Spleen (tissue), 11 donors: ENCODE results near the gene SMIM21. TPM values are rescaled to one million over a fixed set of nuclear protein-coding genes. Genes with fewer than 3 reads are reported as not detected.

Experiments
- DNase-seq: peaks from one replicate; pipeline ENCODE4 v3.0.0-alpha.2; 2020
- H3K27ac ChIP-seq, 8 donors: fragments of 200-600 bp; sonication (generic) in 7 of 8; 1 replicate in 4 of 8; 2 replicates in 4 of 8; pipeline versions ENCODE4 v1.5.0 to v1.8.0; 2016 to 2021; ENCODE audit warnings: inconsistent platforms in 4 of 8, mild to moderate bottlenecking in 4 of 8, moderate library complexity in 1 of 8
- H3K27me3 ChIP-seq, 7 donors: fragments of 200-600 bp; sonication (generic) in 6 of 7; replicated peaks in 1 of 7; 1 replicate in 4 of 7; 2 replicates in 3 of 7; pipeline versions ENCODE4 v1.5.0 to v1.8.0; 2016 to 2021; ENCODE audit warnings: inconsistent platforms in 3 of 7, mild to moderate bottlenecking in 1 of 7
- H3K36me3 ChIP-seq, 6 donors: fragments of 200-600 bp; sonication (generic) in 5 of 6; 1 replicate in 4 of 6; 2 replicates in 2 of 6; pipeline versions ENCODE4 v1.5.0 to v1.8.0; 2016 to 2021; ENCODE audit warnings: inconsistent platforms in 2 of 6
- H3K4me1 ChIP-seq, 6 donors: fragments of 200-600 bp; sonication (generic) in 5 of 6; 1 replicate in 3 of 6; 2 replicates in 3 of 6; pipeline versions ENCODE4 v1.5.0 to v1.8.0; 2016 to 2021; ENCODE audit warnings: inconsistent platforms in 3 of 6
- H3K4me3 ChIP-seq, 8 donors: fragments of 200-600 bp; sonication (generic) in 7 of 8; 1 replicate in 4 of 8; 2 replicates in 4 of 8; pipeline versions ENCODE4 v1.5.0 to v1.8.0; 2016 to 2021; ENCODE audit warnings: inconsistent platforms in 4 of 8, mild to moderate bottlenecking in 4 of 8, moderate library complexity in 2 of 8
- H3K9me3 ChIP-seq, 8 donors: fragments of 200-600 bp; sonication (generic) in 7 of 8; 1 replicate in 4 of 8; 2 replicates in 4 of 8; pipeline versions ENCODE4 v1.5.0 to v1.8.0; 2016 to 2021; ENCODE audit warnings: inconsistent platforms in 4 of 8
- POLR2A ChIP-seq, 3 donors: fragments of 450-650 bp; IDR thresholded peaks; one replicate each; pipeline ENCODE4 v1.5.1; 2017; ENCODE audit warnings: antibody characterized with exemption in 3 of 3, mild to moderate bottlenecking in 1 of 3
- POLR2AphosphoS5 ChIP-seq, 3 donors: sonication (generic); formaldehyde crosslinking; IDR thresholded peaks; one replicate each; pipeline ENCODE4 v1.5.1; 2017; ENCODE audit warnings: antibody characterized with exemption in 3 of 3
- WGBS, 5 donors: extraction: QIAGEN DNeasy Blood & Tissue Kit in 3 of 5; methylation state at CpG; one replicate each; pipeline versions ENCODE4 v1.1.5 to v1.1.7; 2013 to 2018; 5-methylcytosine and 5-hydroxymethylcytosine counted together
- intact Hi-C: fragments of 100-400 bp; cut with DNase I; formaldehyde crosslinking; loops from one replicate; pipeline ENCODE4 v1.15.0; 2023; ENCODE audit warnings: low total_unique reads
- polyA plus RNA-seq, 3 donors: library from polyadenylated mRNA; stranded (reverse); fragments of 200-250 nt; gene quantifications; one replicate each; pipeline ENCODE4 v1.2.1, GENCODE V29; 2013
- total RNA-seq, 7 donors: library from RNA; depleted of rRNA in 3 of 7; stranded (reverse); fragments of >200 nt in 3 of 7; fragmentation: NEBNext Ultra II Directional in 4 of 7; extraction: Animal tissue kit (Norgen Biotek cat#: 25700) in 4 of 7; gene quantifications; one replicate each; pipeline versions ENCODE4 v1.1.0 to v1.2.1, GENCODE V29; 2016 to 2021
- TF ChIP-seq, protein P1 (sequence below), 11 experiments: fragments of 200-600 bp in 7 of 11; fragments of 450-650 bp in 4 of 11; sonication (generic) in 4 of 11; IDR thresholded peaks in 8 of 11; conservative IDR thresholded peaks in 3 of 11; 1 replicate in 7 of 11; 2 replicates in 4 of 11; pipeline versions ENCODE4 v1.4.0 to v1.8.0; 2016 to 2021; ENCODE audit warnings: antibody characterized with exemption in 11 of 11, inconsistent platforms in 4 of 11, mild to moderate bottlenecking in 1 of 11
- donor health status: healthy with polysubstance abuse.
- donor health status: DM: no; HTN: no; CAD: no; lungs with moderate emphysema.
- donor health status: DM: no; HTN: no; CAD: no.
- donor health status: Bipolar disorder and iron deficiency.
- donor health status: healthy.
- donor health status: DM: no; HTN: no; CAD: no.
- donor health status: DM: yes; HTN: yes; CAD: no.

Gene SMIM21
- total and polyA plus RNA-seq, 10 donors = not detected

DNA sequence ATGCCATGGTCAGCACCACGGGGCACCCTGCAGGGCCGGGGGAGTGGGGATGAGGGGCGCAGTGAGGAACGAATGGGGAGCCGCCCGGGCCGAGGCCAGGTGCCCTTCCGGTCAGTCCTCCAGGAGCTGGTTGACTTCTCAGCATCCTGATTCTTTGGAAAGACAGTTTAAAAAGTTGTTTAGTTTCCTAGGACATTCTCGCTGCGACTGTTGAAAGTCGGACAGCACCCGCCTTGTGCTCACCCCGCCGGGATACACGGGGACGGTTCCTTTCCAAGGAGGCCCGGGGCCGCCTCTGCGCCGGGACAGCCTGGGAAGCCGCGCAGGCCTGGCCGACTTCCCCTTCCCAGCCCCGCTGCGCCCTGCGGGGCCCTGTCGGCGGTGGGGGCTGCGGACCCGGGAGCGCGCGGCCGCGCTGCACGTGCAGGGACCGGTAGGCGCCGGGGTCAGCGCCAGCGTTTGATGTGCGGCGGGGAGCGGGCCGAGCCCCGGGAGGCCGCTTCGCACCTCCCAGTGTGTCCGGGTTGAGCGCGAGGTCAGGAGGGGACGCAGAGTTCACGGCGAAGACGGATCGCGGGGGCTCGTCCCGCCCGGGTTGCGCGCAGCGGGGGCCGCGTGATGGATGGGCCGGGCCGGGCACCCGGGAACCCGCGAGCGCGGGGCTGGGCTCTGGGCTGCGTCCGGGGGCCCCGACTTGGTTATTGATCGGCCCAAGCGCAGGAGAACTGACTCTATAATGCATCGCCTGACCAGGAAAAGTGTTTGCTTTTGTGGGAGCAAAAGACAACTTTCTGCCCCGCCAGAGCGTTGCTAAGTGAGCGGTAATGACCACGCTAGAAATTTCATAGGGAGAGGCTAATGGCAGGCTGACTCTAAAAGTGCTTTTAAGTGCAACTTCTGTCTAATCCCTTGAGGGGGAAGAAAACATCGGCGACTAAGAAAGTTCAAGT lies 28.0 kb upstream of the SMIM21 start:
- Histone ChIP-seq H3K27me3 (peaks cover 0 to 50% (median 10%) of the 10 kb centered on the region in 7 donors), H3K4me3 (peak overlapping the region in 7 of 8 donors; percentile 27 to 62 (median 43)), H3K4me1 (peaks cover 0 to 19% (median 10%) of the 10 kb centered on the region in 6 donors), H3K9me3 (peaks cover 0 to 22% (median 10%) of the 10 kb centered on the region in 8 donors), H3K36me3 (no peaks in the 10 kb centered on the region), H3K27ac (no peak overlapping the region)
- DNase-seq = no peak
- WGBS, 5 donors = 9 to 19% (median 11%) methylated on average over 54 to 84 of the region's 84 CpGs
- intact Hi-C loops = no loop called here
- TF ChIP-seq POLR2A (IDR thresholded peaks at IDR 0.05) (no peak), POLR2AphosphoS5 (IDR thresholded peaks at IDR 0.05) (peak in 2 of 3 donors; percentile 14 to 24)
- TF ChIP-seq, protein P1, sequence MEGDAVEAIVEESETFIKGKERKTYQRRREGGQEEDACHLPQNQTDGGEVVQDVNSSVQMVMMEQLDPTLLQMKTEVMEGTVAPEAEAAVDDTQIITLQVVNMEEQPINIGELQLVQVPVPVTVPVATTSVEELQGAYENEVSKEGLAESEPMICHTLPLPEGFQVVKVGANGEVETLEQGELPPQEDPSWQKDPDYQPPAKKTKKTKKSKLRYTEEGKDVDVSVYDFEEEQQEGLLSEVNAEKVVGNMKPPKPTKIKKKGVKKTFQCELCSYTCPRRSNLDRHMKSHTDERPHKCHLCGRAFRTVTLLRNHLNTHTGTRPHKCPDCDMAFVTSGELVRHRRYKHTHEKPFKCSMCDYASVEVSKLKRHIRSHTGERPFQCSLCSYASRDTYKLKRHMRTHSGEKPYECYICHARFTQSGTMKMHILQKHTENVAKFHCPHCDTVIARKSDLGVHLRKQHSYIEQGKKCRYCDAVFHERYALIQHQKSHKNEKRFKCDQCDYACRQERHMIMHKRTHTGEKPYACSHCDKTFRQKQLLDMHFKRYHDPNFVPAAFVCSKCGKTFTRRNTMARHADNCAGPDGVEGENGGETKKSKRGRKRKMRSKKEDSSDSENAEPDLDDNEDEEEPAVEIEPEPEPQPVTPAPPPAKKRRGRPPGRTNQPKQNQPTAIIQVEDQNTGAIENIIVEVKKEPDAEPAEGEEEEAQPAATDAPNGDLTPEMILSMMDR (IDR thresholded peaks at IDR 0.05 in 8 of 11, conservative IDR thresholded peaks at IDR 0.05 in 3 of 11) = no peak

DNA sequence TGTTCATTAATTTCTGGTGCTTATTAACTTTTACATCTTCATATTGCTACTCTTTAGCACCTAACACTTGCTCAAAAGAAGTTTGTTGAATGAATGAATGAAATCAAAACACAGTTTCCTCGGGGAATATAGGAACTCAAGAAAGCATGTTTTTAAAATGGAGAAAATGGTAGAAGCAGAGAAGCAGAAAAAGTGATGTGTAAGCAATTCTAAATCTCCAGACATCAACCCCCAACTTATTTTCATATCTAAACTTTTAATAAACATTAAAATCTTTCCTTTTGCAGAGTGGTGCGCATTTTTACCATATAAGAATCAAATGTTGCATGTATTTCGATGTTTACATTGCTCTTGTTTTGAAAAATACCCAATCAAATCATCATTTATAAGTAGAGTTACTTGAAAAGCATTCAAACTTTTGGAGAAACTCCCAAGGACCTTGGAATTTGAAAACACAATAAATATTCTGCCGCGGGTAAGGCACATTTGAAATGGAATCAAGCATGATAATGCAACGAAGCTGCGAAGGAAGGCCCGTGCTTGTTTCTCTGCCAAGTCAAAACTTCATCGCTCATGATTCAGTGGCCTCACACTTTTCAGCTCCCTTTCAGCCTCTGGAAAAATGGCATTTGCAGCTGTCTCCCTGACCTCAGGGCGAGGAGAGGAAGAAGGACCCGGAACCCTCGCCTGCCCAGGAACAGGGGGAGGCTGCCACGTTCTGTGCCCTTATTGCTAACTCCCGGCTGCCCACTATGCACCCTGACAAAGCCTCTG lies 26.7 kb upstream of the SMIM21 start:
- WGBS, 5 donors = 73 to 88% (median 83%) methylated on average over 13 to 14 of the region's 14 CpGs
- no peak for DNase-seq
- Histone ChIP-seq H3K36me3 (no peaks in the 10 kb centered on the region), H3K27ac (no peak overlapping the region), H3K4me3 (no peak overlapping the region), H3K9me3 (peaks cover 0 to 18% (median 8%) of the 10 kb centered on the region in 8 donors), H3K4me1 (peaks cover 0 to 19% (median 10%) of the 10 kb centered on the region in 6 donors), H3K27me3 (peaks cover 0 to 50% (median 10%) of the 10 kb centered on the region in 7 donors)
- no peak for TF ChIP-seq POLR2A (IDR thresholded peaks at IDR 0.05)
- TF ChIP-seq, protein P1 (IDR thresholded peaks at IDR 0.05 in 8 of 11, conservative IDR thresholded peaks at IDR 0.05 in 3 of 11) = no peak
- no peak for TF ChIP-seq POLR2AphosphoS5 (IDR thresholded peaks at IDR 0.05)
- intact Hi-C loops = no loop called here

DNA sequence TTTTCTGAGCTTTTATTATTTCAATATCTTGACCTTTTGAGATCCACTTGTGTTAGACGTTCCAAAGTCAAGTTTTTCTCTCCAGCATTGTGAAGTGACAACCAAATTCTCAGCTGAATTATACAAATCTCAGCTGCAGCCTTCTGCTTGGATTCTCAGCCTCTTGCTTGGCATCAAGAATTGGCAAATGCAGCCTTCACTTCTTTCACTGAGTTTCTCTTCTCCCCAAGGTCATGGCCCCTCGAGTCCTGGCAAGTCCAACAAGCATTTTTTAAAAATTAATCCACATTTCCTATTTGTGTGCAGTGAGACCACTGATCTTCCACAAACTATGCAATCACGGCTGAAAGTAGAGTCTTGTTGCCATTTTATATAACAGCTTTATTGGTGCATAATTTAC lies 23.4 kb upstream of the SMIM21 start:
- WGBS, 5 donors = 51 to 76% (median 61%) methylated on average over 3 of the region's 3 CpGs
- peaks cover 0 to 37% (median 10%) of the 10 kb centered on the region in 7 donors for H3K27me3 ChIP-seq
- no peak overlapping the region for H3K4me3 ChIP-seq
- no peak for TF ChIP-seq POLR2AphosphoS5 (IDR thresholded peaks at IDR 0.05)
- TF ChIP-seq, protein P1 (IDR thresholded peaks at IDR 0.05 in 8 of 11, conservative IDR thresholded peaks at IDR 0.05 in 3 of 11) = no peak
- TF ChIP-seq POLR2A (IDR thresholded peaks at IDR 0.05) = no peak
- H3K9me3 ChIP-seq = peaks cover 0 to 10% (median 0%) of the 10 kb centered on the region in 8 donors
- H3K36me3 ChIP-seq = no peaks in the 10 kb centered on the region
- no peak for DNase-seq
- peaks cover 0 to 11% (median 8%) of the 10 kb centered on the region in 6 donors for H3K4me1 ChIP-seq
- H3K27ac ChIP-seq = no peak overlapping the region
- intact Hi-C loops = no loop called here
